ENCODE results near the gene TRPM8.
"Not testable (repeated sequence)": the region's sequence is repeated elsewhere in the genome, so short reads cannot be mapped to it uniquely, and the experiment has no call there.

The TRPM8 gene

GRCh38 chr2:233917116-233917515 is at the start of gene TRPM8:
TRPM8 (plus strand) TSS chr2:233917373; CDS start chr2:233926538, 9,165 bp downstream.
- DNase-seq: no peak

GRCh38 chr2:233867993-233868532 is 49.1 kb upstream of the TRPM8 start, which contains the start of gene MSL3B:
MSL3B (minus strand) TSS chr2:233868386.
- peak; percentile 44 for DNase-seq

GRCh38 chr2:233871432-233871831 is 45.7 kb upstream of the TRPM8 start:
- no peak for DNase-seq

GRCh38 chr2:233872125-233872524 is 45.0 kb upstream of the TRPM8 start:
- DNase-seq: peak; percentile 8

- no peak for DNase-seq
Measured at GRCh38 chr2:233882353-233882752, 34.8 kb upstream of the TRPM8 start.

- DNase-seq: no peak
Measured at GRCh38 chr2:233892793-233893192, 24.4 kb upstream of the TRPM8 start.

GRCh38 chr2:233896253-233896652 is 20.9 kb upstream of the TRPM8 start:
- not testable (repeated sequence) for DNase-seq

GRCh38 chr2:233901367-233901766 is 15.8 kb upstream of the TRPM8 start:
- DNase-seq: no peak

- DNase-seq: no peak
Measured at GRCh38 chr2:233901884-233902283, 15.3 kb upstream of the TRPM8 start.

- no peak for DNase-seq
Measured at GRCh38 chr2:233905945-233906344, 11.2 kb upstream of the TRPM8 start.

GRCh38 chr2:233907627-233908026 is 9.5 kb upstream of the TRPM8 start:
- DNase-seq: no peak

- no peak for DNase-seq
Measured at GRCh38 chr2:233912691-233913423, 4.3 kb upstream of the TRPM8 start.

GRCh38 chr2:233915128-233915527 is 2.0 kb upstream of the TRPM8 start:
- DNase-seq: no peak

- DNase-seq: no peak
Measured at GRCh38 chr2:233919319-233919718, 2.1 kb downstream of the TRPM8 start.

GRCh38 chr2:233919938-233920337 is 2.8 kb downstream of the TRPM8 start:
- DNase-seq: no peak

GRCh38 chr2:233922471-233922870 is 5.3 kb downstream of the TRPM8 start:
- DNase-seq: no peak

GRCh38 chr2:233925402-233925801 is 8.2 kb downstream of the TRPM8 start:
- DNase-seq: no peak

- DNase-seq: no peak
Measured at GRCh38 chr2:233926806-233927205, 9.6 kb downstream of the TRPM8 start.

GRCh38 chr2:233928594-233929351 is 11.6 kb downstream of the TRPM8 start:
- DNase-seq: no peak

- DNase-seq: no peak
Measured at GRCh38 chr2:233929352-233930022, 12.3 kb downstream of the TRPM8 start.

GRCh38 chr2:233934524-233934923 is 17.4 kb downstream of the TRPM8 start:
- DNase-seq: no peak

- DNase-seq: no peak
Measured at GRCh38 chr2:233935426-233935825, 18.3 kb downstream of the TRPM8 start.

- DNase-seq: no peak
Measured at GRCh38 chr2:233936089-233936488, 18.9 kb downstream of the TRPM8 start.
